GM12891 (cell line): ENCODE measurements around the gene ZEB1.

ENCODE experiments used
- PAX5 ChIP-seq: IDR thresholded peaks from 2 replicates; pipeline ENCODE4 v1.6.1; 2011; ENCODE audit warnings: low read length, moderate library complexity, mild to moderate bottlenecking; ENCODE audit not compliant: insufficient read depth, severe bottlenecking
- POLR2A ChIP-seq: IDR thresholded peaks from 2 replicates; pipeline ENCODE4 v1.6.1; 2011; ENCODE audit warnings: low read depth, low read length, control low read depth
- POLR2AphosphoS5 ChIP-seq: IDR thresholded peaks from 2 replicates; pipeline ENCODE4 v1.6.1; 2011; ENCODE audit warnings: low read depth, low read length, control low read depth
- POU2F2 ChIP-seq: IDR thresholded peaks from 2 replicates; pipeline ENCODE4 v1.6.1; 2011; ENCODE audit warnings: low read depth, mild to moderate bottlenecking, control low read depth, low read length, moderate library complexity

- TF ChIP-seq POLR2A (no peak), PAX5 (no peak), POU2F2 (no peak), POLR2AphosphoS5 (no peak)
Observed at GRCh38 chr10:31315453-31315852, 3.6 kb upstream of the ZEB1 start.
